ENCODE results near the gene MCC. TPM values are rescaled to one million over a fixed set of nuclear protein-coding genes. Genes with fewer than 3 reads are reported as not detected.
"Not testable (repeated sequence)": the region's sequence is repeated elsewhere in the genome, so short reads cannot be mapped to it uniquely, and the experiment has no call there.

The MCC gene
- total and polyA plus RNA-seq, 2 experiments from 2014 or later = 8.3 to 31.5 TPM

DNA sequence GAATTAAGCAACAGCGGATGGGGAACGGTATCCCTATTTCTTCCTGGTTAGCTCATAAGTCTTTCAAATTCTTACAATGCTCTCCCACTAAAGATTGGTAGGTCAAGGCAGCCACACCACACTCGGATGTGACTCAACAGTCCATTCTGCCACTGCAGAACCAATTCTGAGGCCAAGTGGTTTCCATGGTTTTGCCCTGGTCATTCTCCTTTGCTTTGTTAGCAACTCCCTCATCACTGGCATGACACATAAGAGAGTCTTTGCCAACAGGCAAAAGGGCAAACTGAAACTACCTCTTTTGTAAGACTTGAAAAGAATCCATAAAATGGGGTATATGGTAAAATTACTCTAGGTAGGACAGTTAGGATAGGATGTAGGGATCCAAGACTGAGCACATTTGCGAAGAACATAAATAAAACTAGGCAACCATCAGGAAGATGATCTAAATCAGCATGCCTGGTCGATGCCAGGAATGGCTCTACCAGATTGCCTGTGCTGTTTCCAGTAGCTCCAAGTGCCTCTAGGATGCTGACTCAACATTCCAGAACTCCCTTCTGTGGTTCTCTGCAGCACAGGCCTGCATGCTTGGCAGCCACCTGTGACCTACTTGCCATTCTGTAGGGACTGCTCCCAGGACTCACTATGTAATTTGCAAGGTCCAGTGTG is 406.2 kb downstream of the MCC start:
- H3K4me2 ChIP-seq = no peak overlapping the region
- no peak overlapping the region for H2AFZ ChIP-seq
- H3K9me3 ChIP-seq (ENCODE audit: low read depth) = no peaks in the 10 kb centered on the region
- no peaks in the 10 kb centered on the region for H3K36me3 ChIP-seq (replicated peaks; ENCODE audit: insufficient read depth, low read depth)
- TF ChIP-seq EZH2phosphoT487 (IDR thresholded peaks at IDR 0.05; ENCODE audit: low read depth, severe bottlenecking, unreplicated experiment) (no peak), CTCF (IDR thresholded peaks at IDR 0.05; ENCODE audit: poor library complexity) (no peak), EZH2 (IDR thresholded peaks at IDR 0.05; ENCODE audit: borderline replicate concordance) (no peak)
- H3K4me1 ChIP-seq (ENCODE audit: insufficient read depth) = no peaks in the 10 kb centered on the region
- WGBS (ENCODE audit: low lambda C conversion rate, missing lambda C conversion rate) = 83% methylated on average over 5 of the region's 5 CpGs
- no peak overlapping the region for H3K27ac ChIP-seq
- no peaks in the 10 kb centered on the region for H3K27me3 ChIP-seq
- H3K4me3 ChIP-seq = no peak overlapping the region
- no peaks in the 10 kb centered on the region for H3K9me2 ChIP-seq (replicated peaks; ENCODE audit: insufficient read depth)
- no peak for DNase-seq (ENCODE audit: low spot score)
- no peaks in the 10 kb centered on the region for H4K20me1 ChIP-seq (ENCODE audit: insufficient read depth, poor library complexity, severe bottlenecking)
- no peaks in the 10 kb centered on the region for H3K79me2 ChIP-seq

DNA sequence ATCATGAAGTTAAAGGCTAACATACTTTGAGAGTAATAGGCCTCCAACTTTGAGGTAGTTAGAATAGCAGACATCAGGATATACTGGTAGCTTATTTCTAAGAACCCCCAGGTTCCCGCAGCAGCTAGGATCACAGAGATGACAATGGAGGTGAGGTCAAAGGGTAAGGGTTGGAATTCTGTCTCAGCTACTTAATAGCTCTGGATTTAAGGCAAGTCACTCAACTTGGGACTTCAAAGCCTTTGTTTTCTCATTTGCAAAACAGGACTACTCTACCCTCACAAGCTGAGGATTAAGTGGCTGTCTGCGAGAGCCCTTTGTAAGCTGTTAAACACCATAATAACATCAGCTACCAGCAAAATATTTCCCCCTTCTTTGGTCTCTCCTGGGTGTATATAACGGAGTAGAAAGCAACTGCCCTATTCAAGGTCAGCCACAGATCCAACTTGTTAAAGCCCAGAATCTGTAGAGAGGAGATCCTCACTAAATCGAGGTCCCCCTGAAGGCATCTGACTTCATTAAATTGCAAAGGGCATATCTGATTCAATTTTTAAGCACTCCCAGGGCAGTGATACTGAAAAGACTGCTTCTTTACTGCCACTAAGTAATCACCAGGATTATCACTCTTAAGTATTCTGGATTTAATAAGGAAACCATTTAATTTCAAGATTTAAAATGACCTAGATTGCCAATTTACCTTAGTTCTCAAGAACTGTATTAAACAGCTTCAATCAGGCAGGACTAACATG is 407.0 kb downstream of the MCC start:
- Histone ChIP-seq H3K4me3 (no peak overlapping the region), H3K27me3 (no peaks in the 10 kb centered on the region), H3K79me2 (no peaks in the 10 kb centered on the region), H4K20me1 (ENCODE audit: insufficient read depth, poor library complexity, severe bottlenecking) (no peaks in the 10 kb centered on the region), H3K27ac (no peak overlapping the region), H3K4me2 (no peak overlapping the region), H3K4me1 (ENCODE audit: insufficient read depth) (no peaks in the 10 kb centered on the region), H3K9me3 (ENCODE audit: low read depth) (no peaks in the 10 kb centered on the region), H3K9me2 (replicated peaks; ENCODE audit: insufficient read depth) (no peaks in the 10 kb centered on the region), H3K36me3 (replicated peaks; ENCODE audit: insufficient read depth, low read depth) (no peaks in the 10 kb centered on the region), H2AFZ (no peak overlapping the region)
- no peak for DNase-seq (ENCODE audit: low spot score)
- TF ChIP-seq EZH2phosphoT487 (IDR thresholded peaks at IDR 0.05; ENCODE audit: low read depth, severe bottlenecking, unreplicated experiment) (no peak), EZH2 (IDR thresholded peaks at IDR 0.05; ENCODE audit: borderline replicate concordance) (no peak), CTCF (IDR thresholded peaks at IDR 0.05; ENCODE audit: poor library complexity) (no peak)
- WGBS (ENCODE audit: low lambda C conversion rate, missing lambda C conversion rate) = 41% methylated on average over 4 of the region's 4 CpGs

- 85% methylated on average over 2 of the region's 2 CpGs for WGBS (ENCODE audit: low lambda C conversion rate, missing lambda C conversion rate)
- not testable (repeated sequence) for DNase-seq (ENCODE audit: low spot score); H3K27ac ChIP-seq; H4K20me1 ChIP-seq (ENCODE audit: insufficient read depth, poor library complexity, severe bottlenecking); H3K79me2 ChIP-seq; H3K9me3 ChIP-seq (ENCODE audit: low read depth); H3K4me1 ChIP-seq (ENCODE audit: insufficient read depth); H3K9me2 ChIP-seq (replicated peaks; ENCODE audit: insufficient read depth); H3K36me3 ChIP-seq (replicated peaks; ENCODE audit: insufficient read depth, low read depth); H3K27me3 ChIP-seq; H3K4me3 ChIP-seq; H3K4me2 ChIP-seq; H2AFZ ChIP-seq
Observed at GRCh38 chr5:113076649-113077048, 411.6 kb downstream of the MCC start.

DNA sequence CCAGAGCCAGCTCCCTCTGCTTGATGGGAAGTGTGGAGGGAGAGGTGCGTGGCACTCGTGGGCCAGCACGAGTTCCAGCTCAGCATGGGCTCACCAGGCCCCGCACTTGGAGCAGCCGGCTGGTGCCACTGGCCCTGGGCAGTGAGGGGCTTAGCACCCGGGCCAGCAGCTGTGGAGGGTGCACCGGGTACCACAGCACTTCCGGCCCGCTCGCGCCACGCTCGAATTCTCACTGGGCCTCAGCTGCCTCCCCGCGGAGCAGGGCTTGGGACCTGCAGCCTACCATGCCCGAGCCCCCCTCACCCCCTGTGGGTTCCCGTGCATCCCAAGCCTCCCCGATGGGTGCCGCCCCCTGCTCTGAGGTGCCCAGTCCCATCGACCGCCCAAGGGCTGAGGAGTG is 413.2 kb downstream of the MCC start:
- Histone ChIP-seq H3K79me2 (no peaks in the 10 kb centered on the region), H3K36me3 (replicated peaks; ENCODE audit: insufficient read depth, low read depth) (no peaks in the 10 kb centered on the region)
- 94% methylated on average over 14 of the region's 21 CpGs for WGBS (ENCODE audit: low lambda C conversion rate, missing lambda C conversion rate)

DNA sequence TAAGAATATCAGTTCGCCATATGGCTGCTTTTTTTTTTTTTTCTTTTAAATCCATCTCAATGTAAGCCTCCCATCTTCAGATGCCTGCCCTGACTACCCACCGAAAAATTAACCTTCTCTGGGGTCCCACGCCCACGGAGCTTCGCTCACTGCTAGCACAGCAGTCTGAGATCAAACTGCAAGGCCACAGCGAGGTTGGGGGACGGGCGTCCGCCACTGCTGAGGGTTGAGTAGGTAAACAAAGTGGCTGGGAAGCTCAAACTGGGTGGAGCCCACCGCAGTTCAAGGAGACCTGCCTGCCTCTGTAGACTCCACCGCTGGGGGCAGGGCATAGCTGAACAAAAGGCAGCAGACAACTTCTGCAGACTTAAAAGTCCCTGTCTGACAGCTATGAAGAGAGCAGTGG is 414.6 kb downstream of the MCC start:
- H3K4me2 ChIP-seq; H3K4me1 ChIP-seq (ENCODE audit: insufficient read depth); DNase-seq (ENCODE audit: low spot score): not testable (repeated sequence)

More for the DNA sequence above, 413.2 kb downstream of the MCC start:
- Histone ChIP-seq H3K4me1 (ENCODE audit: insufficient read depth) (no peaks in the 10 kb centered on the region), H3K27me3 (no peaks in the 10 kb centered on the region), H3K4me2 (no peak overlapping the region), H3K9me2 (replicated peaks; ENCODE audit: insufficient read depth) (no peaks in the 10 kb centered on the region), H3K4me3 (no peak overlapping the region), H3K9me3 (ENCODE audit: low read depth) (no peaks in the 10 kb centered on the region), H2AFZ (no peak overlapping the region), H4K20me1 (ENCODE audit: insufficient read depth, poor library complexity, severe bottlenecking) (no peaks in the 10 kb centered on the region), H3K27ac (no peak overlapping the region)
- no peak for DNase-seq (ENCODE audit: low spot score)
- TF ChIP-seq CTCF (IDR thresholded peaks at IDR 0.05; ENCODE audit: poor library complexity) (no peak), EZH2phosphoT487 (IDR thresholded peaks at IDR 0.05; ENCODE audit: low read depth, severe bottlenecking, unreplicated experiment) (no peak), EZH2 (IDR thresholded peaks at IDR 0.05; ENCODE audit: borderline replicate concordance) (no peak)

More for the DNA sequence above, 414.6 kb downstream of the MCC start:
- not testable (repeated sequence) for H3K36me3 ChIP-seq (replicated peaks; ENCODE audit: insufficient read depth, low read depth); H3K4me3 ChIP-seq; H3K79me2 ChIP-seq; H4K20me1 ChIP-seq (ENCODE audit: insufficient read depth, poor library complexity, severe bottlenecking); H3K27me3 ChIP-seq; H3K9me3 ChIP-seq (ENCODE audit: low read depth); H3K9me2 ChIP-seq (replicated peaks; ENCODE audit: insufficient read depth); H2AFZ ChIP-seq; H3K27ac ChIP-seq
- 76% methylated on average over 11 of the region's 11 CpGs for WGBS (ENCODE audit: low lambda C conversion rate, missing lambda C conversion rate)

All from hepatocyte (in vitro differentiated cells).